Type B pancreatic cell (in vitro differentiated cells): ENCODE measurements around the gene MACO1. TPM values are rescaled to one million over a fixed set of nuclear protein-coding genes. Genes with fewer than 3 reads are reported as not detected.

Source experiments
- DNase-seq: peaks from one replicate; pipeline ENCODE4 v3.0.0; 2021; ENCODE audit warnings: mixed read lengths; ENCODE audit not compliant: unreplicated experiment; ENCODE audit errors: extremely low spot score
- H3K27ac Mint-ChIP-seq: 2 replicates; pipeline ENCODE4 v1.8.0; 2021; ENCODE audit warnings: mild to moderate bottlenecking, mixed read lengths
- H3K27me3 Mint-ChIP-seq: 2 replicates; pipeline ENCODE4 v1.8.0; 2021; ENCODE audit warnings: mixed read lengths
- H3K36me3 Mint-ChIP-seq: 2 replicates; pipeline ENCODE4 v1.8.0; 2021; ENCODE audit warnings: mixed read lengths
- H3K4me1 Mint-ChIP-seq: one replicate; pipeline ENCODE4 v1.8.0; 2021; ENCODE audit warnings: mixed read lengths; ENCODE audit not compliant: unreplicated experiment
- H3K4me3 Mint-ChIP-seq: 2 replicates; pipeline ENCODE4 v1.8.0; 2021; ENCODE audit warnings: mild to moderate bottlenecking, mixed read lengths
- H3K9me3 Mint-ChIP-seq: 2 replicates; pipeline ENCODE4 v1.8.0; 2021; ENCODE audit warnings: mixed read lengths
- total RNA-seq: library from RNA; stranded (reverse); gene quantifications from 2 replicates; pipeline ENCODE4 v1.2.1, GENCODE V29; 2021; ENCODE audit warnings: low replicate concordance
- TF ChIP-seq, protein P1 (sequence below): fragments of 200-600 bp; sonication (generic); conservative IDR thresholded peaks from 2 replicates; pipeline ENCODE4 v1.5.0; 2021; ENCODE audit warnings: antibody characterized with exemption, mild to moderate bottlenecking

The MACO1 gene
- total RNA-seq, 1 donor from 2014 or later: 22.0 TPM

GRCh38 chr1:25524568-25525360 is 94.1 kb downstream of the MACO1 start:
- H3K4me1 Mint-ChIP-seq: peaks cover 17% of the 10 kb centered on the region
- H3K36me3 Mint-ChIP-seq: no peaks in the 10 kb centered on the region
- no peaks in the 10 kb centered on the region for H3K27me3 Mint-ChIP-seq
- H3K27ac Mint-ChIP-seq: no peak overlapping the region
- H3K9me3 Mint-ChIP-seq: peaks cover 6% of the 10 kb centered on the region
- no peak for DNase-seq
- TF ChIP-seq, protein P1, sequence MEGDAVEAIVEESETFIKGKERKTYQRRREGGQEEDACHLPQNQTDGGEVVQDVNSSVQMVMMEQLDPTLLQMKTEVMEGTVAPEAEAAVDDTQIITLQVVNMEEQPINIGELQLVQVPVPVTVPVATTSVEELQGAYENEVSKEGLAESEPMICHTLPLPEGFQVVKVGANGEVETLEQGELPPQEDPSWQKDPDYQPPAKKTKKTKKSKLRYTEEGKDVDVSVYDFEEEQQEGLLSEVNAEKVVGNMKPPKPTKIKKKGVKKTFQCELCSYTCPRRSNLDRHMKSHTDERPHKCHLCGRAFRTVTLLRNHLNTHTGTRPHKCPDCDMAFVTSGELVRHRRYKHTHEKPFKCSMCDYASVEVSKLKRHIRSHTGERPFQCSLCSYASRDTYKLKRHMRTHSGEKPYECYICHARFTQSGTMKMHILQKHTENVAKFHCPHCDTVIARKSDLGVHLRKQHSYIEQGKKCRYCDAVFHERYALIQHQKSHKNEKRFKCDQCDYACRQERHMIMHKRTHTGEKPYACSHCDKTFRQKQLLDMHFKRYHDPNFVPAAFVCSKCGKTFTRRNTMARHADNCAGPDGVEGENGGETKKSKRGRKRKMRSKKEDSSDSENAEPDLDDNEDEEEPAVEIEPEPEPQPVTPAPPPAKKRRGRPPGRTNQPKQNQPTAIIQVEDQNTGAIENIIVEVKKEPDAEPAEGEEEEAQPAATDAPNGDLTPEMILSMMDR: no peak
- H3K4me3 Mint-ChIP-seq: no peak overlapping the region

- TF ChIP-seq, protein P1: no peak
- no peaks in the 10 kb centered on the region for H3K36me3 Mint-ChIP-seq
- no peak overlapping the region for H3K4me3 Mint-ChIP-seq
- no peak for DNase-seq
- H3K27me3 Mint-ChIP-seq: no peaks in the 10 kb centered on the region
- H3K4me1 Mint-ChIP-seq: peaks cover 17% of the 10 kb centered on the region
- H3K9me3 Mint-ChIP-seq: peaks cover 6% of the 10 kb centered on the region
- H3K27ac Mint-ChIP-seq: no peak overlapping the region
Measured at GRCh38 chr1:25525361-25525688, 94.6 kb downstream of the MACO1 start.

GRCh38 chr1:25526753-25527152 is 96.1 kb downstream of the MACO1 start:
- peaks cover 6% of the 10 kb centered on the region for H3K9me3 Mint-ChIP-seq
- no peaks in the 10 kb centered on the region for H3K27me3 Mint-ChIP-seq
- peaks cover 13% of the 10 kb centered on the region for H3K4me1 Mint-ChIP-seq
- H3K27ac Mint-ChIP-seq: no peak overlapping the region
- no peak overlapping the region for H3K4me3 Mint-ChIP-seq
- H3K36me3 Mint-ChIP-seq: no peaks in the 10 kb centered on the region
- TF ChIP-seq, protein P1: no peak
- no peak for DNase-seq

GRCh38 chr1:25527226-25527846 is 96.6 kb downstream of the MACO1 start:
- Mint-ChIP-seq H3K4me3 (no peak overlapping the region), H3K36me3 (no peaks in the 10 kb centered on the region), H3K27ac (no peak overlapping the region), H3K27me3 (no peaks in the 10 kb centered on the region), H3K4me1 (peaks cover 12% of the 10 kb centered on the region), H3K9me3 (peaks cover 6% of the 10 kb centered on the region)
- DNase-seq: no peak
- TF ChIP-seq, protein P1: no peak

- peaks cover 8% of the 10 kb centered on the region for H3K4me1 Mint-ChIP-seq
- H3K9me3 Mint-ChIP-seq: peaks cover 6% of the 10 kb centered on the region
- TF ChIP-seq, protein P1: no peak
- H3K4me3 Mint-ChIP-seq: no peak overlapping the region
- H3K27ac Mint-ChIP-seq: no peak overlapping the region
- no peaks in the 10 kb centered on the region for H3K36me3 Mint-ChIP-seq
- DNase-seq: no peak
- no peaks in the 10 kb centered on the region for H3K27me3 Mint-ChIP-seq
Measured at GRCh38 chr1:25527946-25528595, 97.4 kb downstream of the MACO1 start.
